ENCODE results near the gene UBR2.
"Not testable (repeated sequence)": the region's sequence is repeated elsewhere in the genome, so short reads cannot be mapped to it uniquely, and the experiment has no call there.

The UBR2 gene

GRCh38 chr6:42565823-42566613 lies 2.2 kb downstream of the UBR2 start:
- Histone ChIP-seq H3K4me1 (peaks cover 0 to 44% (median 21%) of the 10 kb centered on the region in 4 donors), H3K36me3 (no peaks in the 10 kb centered on the region), H3K27ac (peak overlapping the region; percentile 35 to 99), H3K27me3 (no peaks in the 10 kb centered on the region), H3K4me3 (peak overlapping the region; percentile 97 to 98), H3K9me3 (no peaks in the 10 kb centered on the region)
- intact Hi-C loops (cut with DNase I; ENCODE audit: low total_unique reads): no loop called here
- no peak for TF ChIP-seq CTCF (IDR thresholded peaks at IDR 0.05)
- DNase-seq: no peak

- Histone ChIP-seq H3K4me3 (no peak overlapping the region), H3K27me3 (no peaks in the 10 kb centered on the region), H3K27ac (no peak overlapping the region), H3K36me3 (no peaks in the 10 kb centered on the region), H3K9me3 (no peaks in the 10 kb centered on the region), H3K4me1 (peaks cover 0 to 44% (median 22%) of the 10 kb centered on the region in 4 donors)
- no peak for DNase-seq
- intact Hi-C loops (cut with DNase I; ENCODE audit: low total_unique reads): no loop called here
- no peak for TF ChIP-seq CTCF (IDR thresholded peaks at IDR 0.05)
These were observed 2.9 kb downstream of the UBR2 start for GRCh38 chr6:42566614-42567208.

GRCh38 chr6:42567237-42567636 lies 3.4 kb downstream of the UBR2 start:
- intact Hi-C loops (cut with DNase I; ENCODE audit: low total_unique reads); H3K4me3 ChIP-seq; H3K9me3 ChIP-seq; H3K27me3 ChIP-seq; H3K36me3 ChIP-seq; DNase-seq; H3K27ac ChIP-seq: not testable (repeated sequence)
- H3K4me1 ChIP-seq: peaks cover 0 to 48% (median 22%) of the 10 kb centered on the region in 4 donors

GRCh38 chr6:42569102-42570028 lies 5.5 kb downstream of the UBR2 start:
- Histone ChIP-seq H3K4me3 (no peak overlapping the region), H3K4me1 (peaks cover 0 to 57% (median 22%) of the 10 kb centered on the region in 4 donors), H3K9me3 (no peaks in the 10 kb centered on the region), H3K36me3 (peaks cover 0 to 8% (median 2%) of the 10 kb centered on the region in 3 donors), H3K27ac (no peak overlapping the region), H3K27me3 (no peaks in the 10 kb centered on the region)
- intact Hi-C loops (cut with DNase I; ENCODE audit: low total_unique reads): no loop called here
- no peak for DNase-seq
- no peak for TF ChIP-seq CTCF (IDR thresholded peaks at IDR 0.05)

GRCh38 chr6:42571611-42572342 lies 7.9 kb downstream of the UBR2 start:
- no peaks in the 10 kb centered on the region for H3K27me3 ChIP-seq
- peaks cover 0 to 48% (median 19%) of the 10 kb centered on the region in 4 donors for H3K4me1 ChIP-seq
- no peak overlapping the region for H3K4me3 ChIP-seq
- no peak for TF ChIP-seq CTCF (IDR thresholded peaks at IDR 0.05)
- no peaks in the 10 kb centered on the region for H3K9me3 ChIP-seq
- peaks cover 4 to 32% (median 9%) of the 10 kb centered on the region in 3 donors for H3K36me3 ChIP-seq
- H3K27ac ChIP-seq: no peak overlapping the region
- intact Hi-C loops (cut with DNase I; ENCODE audit: low total_unique reads): no loop called here
- no peak for DNase-seq
